Thyroid gland (tissue), 4 donors: ENCODE data around the gene ILDR2.

Experiments used
- POLR2A ChIP-seq, 2 donors: fragments of 450-650 bp; IDR thresholded peaks; one replicate each; pipeline ENCODE4 v1.6.1; 2017; ENCODE audit warnings: antibody characterized with exemption in 2 of 2, mild to moderate bottlenecking in 2 of 2, moderate library complexity in 1 of 2
- TF ChIP-seq, protein P1 (sequence below), 6 experiments: fragments of 200-600 bp in 3 of 6; fragments of 450-650 bp in 3 of 6; sonication (generic) in 3 of 6; IDR thresholded peaks; one replicate each; pipeline ENCODE4 v1.5.1; 2016 to 2019; ENCODE audit warnings: antibody characterized with exemption in 6 of 6, mild to moderate bottlenecking in 2 of 6, inconsistent platforms in 1 of 6, moderate library complexity in 1 of 6

DNA sequence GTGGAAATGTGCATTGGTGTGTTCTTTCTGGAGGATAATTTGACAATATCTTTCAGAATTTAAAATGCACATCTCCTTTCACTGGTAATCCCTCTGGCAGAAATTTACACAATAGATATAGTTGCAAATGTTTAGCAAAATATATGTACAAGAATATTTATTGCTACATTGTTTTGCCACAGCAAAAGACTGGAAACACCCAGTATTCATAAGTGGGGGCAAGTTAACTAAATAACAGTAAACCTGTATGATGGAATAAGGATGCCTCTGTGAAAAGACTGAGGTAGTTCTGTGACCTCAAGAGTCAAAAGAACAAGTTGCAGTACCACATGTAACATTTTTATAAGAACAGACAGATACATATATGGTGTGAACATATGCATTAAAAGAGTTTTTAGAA is 85.6 kb downstream of the ILDR2 start:
- TF ChIP-seq, protein P1, sequence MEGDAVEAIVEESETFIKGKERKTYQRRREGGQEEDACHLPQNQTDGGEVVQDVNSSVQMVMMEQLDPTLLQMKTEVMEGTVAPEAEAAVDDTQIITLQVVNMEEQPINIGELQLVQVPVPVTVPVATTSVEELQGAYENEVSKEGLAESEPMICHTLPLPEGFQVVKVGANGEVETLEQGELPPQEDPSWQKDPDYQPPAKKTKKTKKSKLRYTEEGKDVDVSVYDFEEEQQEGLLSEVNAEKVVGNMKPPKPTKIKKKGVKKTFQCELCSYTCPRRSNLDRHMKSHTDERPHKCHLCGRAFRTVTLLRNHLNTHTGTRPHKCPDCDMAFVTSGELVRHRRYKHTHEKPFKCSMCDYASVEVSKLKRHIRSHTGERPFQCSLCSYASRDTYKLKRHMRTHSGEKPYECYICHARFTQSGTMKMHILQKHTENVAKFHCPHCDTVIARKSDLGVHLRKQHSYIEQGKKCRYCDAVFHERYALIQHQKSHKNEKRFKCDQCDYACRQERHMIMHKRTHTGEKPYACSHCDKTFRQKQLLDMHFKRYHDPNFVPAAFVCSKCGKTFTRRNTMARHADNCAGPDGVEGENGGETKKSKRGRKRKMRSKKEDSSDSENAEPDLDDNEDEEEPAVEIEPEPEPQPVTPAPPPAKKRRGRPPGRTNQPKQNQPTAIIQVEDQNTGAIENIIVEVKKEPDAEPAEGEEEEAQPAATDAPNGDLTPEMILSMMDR (IDR thresholded peaks at IDR 0.05) = no peak
- TF ChIP-seq POLR2A (IDR thresholded peaks at IDR 0.05) = no peak
